Activated CD8-positive, alpha-beta memory T cell treated with anti-CD3 and anti-CD28 coated beads, Interleukin-2, amount 10 ng/mL, durations not matched to agents 7 days and 5 days (primary cell): Measurements from ENCODE around the gene ANKRD20A1. TPM values are rescaled to one million over a fixed set of nuclear protein-coding genes. Genes with fewer than 3 reads are reported as not detected.
A peak's percentile ranks its signal among the peaks of the same experiment; 100 is the strongest.
"Not testable (repeated sequence)": the region's sequence is repeated elsewhere in the genome, so short reads cannot be mapped to it uniquely, and the experiment has no call there.

Experiments used
- ATAC-seq: fragments of 150-1000 bp; cut with Tn5 transposase; one replicate; pipeline ENCODE4 v1.10.0; 2021; ENCODE audit warnings: moderate library complexity
- CTCF ChIA-PET: fragments of 350-600 bp; sonication (Branson Sonifier 250); formaldehyde crosslinking; loops from one replicate; lab custom pipeline; 2021; ENCODE audit warnings: antibody characterized with exemption; lab: Charles Lee
- DNase-seq: peaks from one replicate; pipeline ENCODE4 v3.0.0-alpha.2; 2020
- H3K27ac Mint-ChIP-seq: one replicate; pipeline ENCODE4 v1.8.0; 2021; ENCODE audit warnings: mild to moderate bottlenecking, mixed read lengths
- H3K27me3 Mint-ChIP-seq: one replicate; pipeline ENCODE4 v1.8.0; 2021; ENCODE audit warnings: mixed read lengths
- H3K36me3 Mint-ChIP-seq: one replicate; pipeline ENCODE4 v1.8.0; 2021; ENCODE audit warnings: mild to moderate bottlenecking, mixed read lengths
- H3K4me1 Mint-ChIP-seq: one replicate; pipeline ENCODE4 v1.8.0; 2021; ENCODE audit warnings: mixed read lengths
- H3K4me3 Mint-ChIP-seq: one replicate; pipeline ENCODE4 v1.8.0; 2021; ENCODE audit warnings: mild to moderate bottlenecking, moderate library complexity, mixed read lengths
- H3K9me3 Mint-ChIP-seq: one replicate; pipeline ENCODE4 v1.8.0; 2022; ENCODE audit warnings: low read depth, mixed read lengths
- total RNA-seq, 2 experiments: library from RNA; stranded (reverse); gene quantifications; one replicate each; pipeline ENCODE4 v1.2.3, GENCODE V29; 2021

ANKRD20A1 gene
- not detected for total RNA-seq

DNA sequence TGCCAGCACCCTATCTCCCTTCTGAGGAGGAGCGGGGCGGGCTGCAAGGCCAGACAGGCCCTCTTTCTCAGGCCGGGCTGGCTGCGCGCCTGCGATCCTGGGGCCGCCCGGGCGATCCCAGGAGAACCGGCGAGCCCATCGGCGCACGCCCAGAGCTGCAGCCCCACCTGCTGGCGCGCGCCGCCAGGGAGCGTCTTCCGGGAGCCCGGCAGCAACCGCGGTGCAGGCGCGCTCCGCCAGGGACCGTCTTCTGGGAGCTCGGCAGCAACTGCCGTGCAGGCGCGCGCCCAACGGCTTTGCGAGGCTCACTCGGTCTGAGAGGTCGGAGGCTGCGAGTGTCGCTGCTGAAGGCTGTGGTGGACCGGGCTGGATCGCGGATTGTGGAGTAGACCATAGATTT, at the start of gene ANKRD20A1:
Gene ANKRD20A1, plus strand, starts transcription at position 61 of the 400 bp plus-strand sequence. CDS start 496 bp downstream, outside the sequence.
- ATAC-seq, DNase-seq, CTCF ChIA-PET, H3K36me3 Mint-ChIP-seq, H3K27me3 Mint-ChIP-seq, H3K9me3 Mint-ChIP-seq, H3K4me1 Mint-ChIP-seq, H3K27ac Mint-ChIP-seq, H3K4me3 Mint-ChIP-seq: not testable (repeated sequence)

GRCh38 chr9:67832088-67832487, 26.6 kb upstream of the ANKRD20A1 start:
- H3K27ac Mint-ChIP-seq, CTCF ChIA-PET, H3K9me3 Mint-ChIP-seq, H3K4me1 Mint-ChIP-seq, H3K36me3 Mint-ChIP-seq, H3K27me3 Mint-ChIP-seq, H3K4me3 Mint-ChIP-seq, ATAC-seq: not testable (repeated sequence)
- peak; percentile 74 for DNase-seq
